ENCODE data around the gene CEACAM16. TPM values are rescaled to one million over a fixed set of nuclear protein-coding genes. Genes with fewer than 3 reads are reported as not detected.
A peak's percentile ranks its signal among the peaks of the same experiment; 100 is the strongest.

Gene CEACAM16
- total and polyA plus RNA-seq, 9 of the 15 experiments (the other 6 are each of a cell fraction or from before 2014, with no cell fraction given): not detected

DNA sequence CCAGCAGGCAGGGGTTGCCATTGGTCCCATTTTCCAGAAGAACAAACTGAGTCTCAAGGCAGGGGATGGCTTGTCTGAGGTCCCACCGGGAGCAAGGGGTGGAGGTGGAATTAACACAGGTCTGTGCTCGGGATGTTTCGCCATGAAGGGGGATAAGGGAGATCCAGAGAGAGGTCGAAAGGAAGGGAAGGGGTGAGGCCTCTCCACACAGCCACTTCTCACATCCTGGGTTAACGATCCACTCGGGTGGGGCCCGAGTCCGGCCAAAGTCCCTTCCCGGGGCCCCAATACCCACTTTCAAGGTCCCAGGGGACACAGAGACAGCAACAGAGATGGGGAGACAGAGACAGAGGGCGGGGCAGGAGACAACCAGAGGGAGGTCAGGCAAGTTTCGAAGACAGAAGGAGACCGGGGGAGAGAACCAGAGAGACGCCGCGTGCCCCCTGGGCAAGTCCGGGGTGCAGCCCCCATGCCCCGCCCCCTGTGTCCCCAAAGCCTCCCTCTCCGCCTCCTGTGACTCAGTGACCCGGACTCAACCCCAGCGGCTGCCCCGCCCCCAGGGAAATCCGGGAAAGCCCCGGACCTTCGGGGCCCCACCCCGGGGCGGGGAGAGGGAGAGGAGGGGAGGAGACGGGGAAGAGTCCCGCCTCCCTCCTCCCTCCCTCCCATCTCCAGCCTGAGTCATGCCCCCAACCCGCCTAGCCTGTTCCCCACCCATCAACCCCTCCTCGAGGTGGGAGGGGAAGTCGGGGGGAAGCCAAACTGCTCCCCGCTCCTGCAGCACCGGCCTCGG lies 48.2 kb downstream of the CEACAM16 start (continued):
- TF ChIP-seq FIP1L1 (IDR thresholded peaks at IDR 0.05; ENCODE audit: low read depth, low read length, poor library complexity, severe bottlenecking) (no peak), DPF2 (IDR thresholded peaks at IDR 0.05) (no peak; the same call in 1 of the 2 replicates), PYGO2 (tag; IDR thresholded peaks at IDR 0.05) (no peak), ZNF253 (CRISPR knock-in tag; conservative IDR thresholded peaks at IDR 0.05) (no peak), TAF9B (IDR thresholded peaks at IDR 0.05; ENCODE audit: partially characterized antibody) (no peak), SMARCB1 (IDR thresholded peaks at IDR 0.05; ENCODE audit: insufficient read length, low read depth) (no peak), PTTG1 (tag; IDR thresholded peaks at IDR 0.05; ENCODE audit: low read depth) (no peak), TAF1 (IDR thresholded peaks at IDR 0.05; ENCODE audit: control insufficient read depth, extremely low read depth, insufficient read depth, low read length, severe bottlenecking) (peak; percentile 22), SREBF2 (CRISPR knock-in tag; IDR thresholded peaks at IDR 0.05) (no peak), JUNB (CRISPR knock-in tag; conservative IDR thresholded peaks at IDR 0.05) (no peak), HDAC3 (IDR thresholded peaks at IDR 0.05; ENCODE audit: borderline replicate concordance, partially characterized antibody) (no peak), IFI16 (CRISPR knock-in tag; IDR thresholded peaks at IDR 0.05) (no peak), MYC (IDR thresholded peaks at IDR 0.05; ENCODE audit: low read depth, low read length) (peak; percentile 24; the same call in 1 of the 2 replicates), MYC (CRISPR knock-in tag; IDR thresholded peaks at IDR 0.05; ENCODE audit: borderline replicate concordance, low read depth) (no peak), PTBP1 (IDR thresholded peaks at IDR 0.05; ENCODE audit: low read depth, low read length) (no peak), SP2 (IDR thresholded peaks at IDR 0.05; ENCODE audit: extremely low read depth, low read depth, low read length, poor library complexity, severe bottlenecking) (no peak), BACH1 (tag; IDR thresholded peaks at IDR 0.05) (no peak), CCNT2 (IDR thresholded peaks at IDR 0.05; ENCODE audit: borderline replicate concordance, extremely low read depth, insufficient read length, low read depth, low read length) (peak; percentile 83), ZNF124 (CRISPR knock-in tag; IDR thresholded peaks at IDR 0.05) (no peak), PCBP1 (IDR thresholded peaks at IDR 0.05; ENCODE audit: low read depth, low read length, poor library complexity, severe bottlenecking) (no peak), RBM14 (IDR thresholded peaks at IDR 0.05; ENCODE audit: borderline replicate concordance, insufficient read depth, low read depth, low read length) (no peak), SAP30 (IDR thresholded peaks at IDR 0.05; ENCODE audit: borderline replicate concordance, insufficient read depth, low read depth, low read length, poor library complexity, severe bottlenecking) (no peak), RB1 (IDR thresholded peaks at IDR 0.05; ENCODE audit: low read depth) (peak; percentile 60; the same call in 1 of the 2 replicates), DDX20 (tag; IDR thresholded peaks at IDR 0.05; ENCODE audit: low read depth) (no peak), EGR1 (conservative IDR thresholded peaks at IDR 0.05) (0 out of 2 replicates have a peak, but pooled peaks have one; percentile 17), CBX5 (IDR thresholded peaks at IDR 0.05; ENCODE audit: borderline replicate concordance, low read depth) (no peak), NFE2 (IDR thresholded peaks at IDR 0.05; ENCODE audit: low read depth) (peak; percentile 66), ZNF57 (CRISPR knock-in tag; IDR thresholded peaks at IDR 0.05) (no peak)
- TF ChIP-seq, protein P1, sequence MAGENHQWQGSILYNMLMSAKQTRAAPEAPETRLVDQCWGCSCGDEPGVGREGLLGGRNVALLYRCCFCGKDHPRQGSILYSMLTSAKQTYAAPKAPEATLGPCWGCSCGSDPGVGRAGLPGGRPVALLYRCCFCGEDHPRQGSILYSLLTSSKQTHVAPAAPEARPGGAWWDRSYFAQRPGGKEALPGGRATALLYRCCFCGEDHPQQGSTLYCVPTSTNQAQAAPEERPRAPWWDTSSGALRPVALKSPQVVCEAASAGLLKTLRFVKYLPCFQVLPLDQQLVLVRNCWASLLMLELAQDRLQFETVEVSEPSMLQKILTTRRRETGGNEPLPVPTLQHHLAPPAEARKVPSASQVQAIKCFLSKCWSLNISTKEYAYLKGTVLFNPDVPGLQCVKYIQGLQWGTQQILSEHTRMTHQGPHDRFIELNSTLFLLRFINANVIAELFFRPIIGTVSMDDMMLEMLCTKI (IDR thresholded peaks at IDR 0.05; ENCODE audit: partially characterized antibody): no peak
